ENCODE data around the gene PSTPIP2. TPM values are rescaled to one million over a fixed set of nuclear protein-coding genes. Genes with fewer than 3 reads are reported as not detected.

PSTPIP2 gene
- total and polyA plus RNA-seq, 2 experiments from 2014 or later: 11.9 to 24.5 TPM

DNA sequence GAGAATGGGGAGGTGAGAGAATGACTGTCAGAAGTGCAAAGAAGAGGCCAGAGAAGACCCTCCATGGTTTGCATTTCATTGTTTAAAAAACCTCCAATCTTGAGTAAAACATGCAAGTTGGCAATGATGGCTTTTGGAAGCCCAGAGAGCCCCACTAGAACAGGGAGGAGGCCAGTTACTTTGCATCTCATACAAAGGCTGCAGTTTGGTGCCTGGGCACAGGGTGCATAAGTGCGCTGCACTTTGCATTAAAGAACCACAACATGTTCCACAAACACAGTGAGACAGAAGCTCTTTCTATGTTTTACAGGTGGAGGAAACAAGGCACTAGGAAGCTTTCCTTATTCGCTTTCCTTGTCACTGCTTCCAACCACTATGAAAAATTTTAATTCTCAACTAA is 25.4 kb downstream of the PSTPIP2 start:
- Histone ChIP-seq H4K20me1 (ENCODE audit: insufficient read depth, poor library complexity, severe bottlenecking) (no peaks in the 10 kb centered on the region), H3K4me1 (ENCODE audit: insufficient read depth) (peaks cover 12% of the 10 kb centered on the region), H3K4me3 (no peak overlapping the region), H3K79me2 (peaks cover 27% of the 10 kb centered on the region), H3K4me2 (no peak overlapping the region), H3K27ac (no peak overlapping the region), H3K9me3 (ENCODE audit: low read depth) (no peaks in the 10 kb centered on the region), H3K36me3 (replicated peaks; ENCODE audit: insufficient read depth, low read depth) (no peaks in the 10 kb centered on the region), H3K27me3 (no peaks in the 10 kb centered on the region), H2AFZ (no peak overlapping the region), H3K9me2 (replicated peaks; ENCODE audit: insufficient read depth) (no peaks in the 10 kb centered on the region)
- DNase-seq (ENCODE audit: low spot score): no peak
- 98% methylated on average over 2 of the region's 2 CpGs for WGBS (ENCODE audit: low lambda C conversion rate, missing lambda C conversion rate)
- no peak for TF ChIP-seq EZH2 (IDR thresholded peaks at IDR 0.05; ENCODE audit: borderline replicate concordance)
- TF ChIP-seq EZH2phosphoT487 (IDR thresholded peaks at IDR 0.05; ENCODE audit: low read depth, severe bottlenecking, unreplicated experiment): no peak
- TF ChIP-seq, protein P1, sequence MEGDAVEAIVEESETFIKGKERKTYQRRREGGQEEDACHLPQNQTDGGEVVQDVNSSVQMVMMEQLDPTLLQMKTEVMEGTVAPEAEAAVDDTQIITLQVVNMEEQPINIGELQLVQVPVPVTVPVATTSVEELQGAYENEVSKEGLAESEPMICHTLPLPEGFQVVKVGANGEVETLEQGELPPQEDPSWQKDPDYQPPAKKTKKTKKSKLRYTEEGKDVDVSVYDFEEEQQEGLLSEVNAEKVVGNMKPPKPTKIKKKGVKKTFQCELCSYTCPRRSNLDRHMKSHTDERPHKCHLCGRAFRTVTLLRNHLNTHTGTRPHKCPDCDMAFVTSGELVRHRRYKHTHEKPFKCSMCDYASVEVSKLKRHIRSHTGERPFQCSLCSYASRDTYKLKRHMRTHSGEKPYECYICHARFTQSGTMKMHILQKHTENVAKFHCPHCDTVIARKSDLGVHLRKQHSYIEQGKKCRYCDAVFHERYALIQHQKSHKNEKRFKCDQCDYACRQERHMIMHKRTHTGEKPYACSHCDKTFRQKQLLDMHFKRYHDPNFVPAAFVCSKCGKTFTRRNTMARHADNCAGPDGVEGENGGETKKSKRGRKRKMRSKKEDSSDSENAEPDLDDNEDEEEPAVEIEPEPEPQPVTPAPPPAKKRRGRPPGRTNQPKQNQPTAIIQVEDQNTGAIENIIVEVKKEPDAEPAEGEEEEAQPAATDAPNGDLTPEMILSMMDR (IDR thresholded peaks at IDR 0.05; ENCODE audit: poor library complexity): no peak

DNA sequence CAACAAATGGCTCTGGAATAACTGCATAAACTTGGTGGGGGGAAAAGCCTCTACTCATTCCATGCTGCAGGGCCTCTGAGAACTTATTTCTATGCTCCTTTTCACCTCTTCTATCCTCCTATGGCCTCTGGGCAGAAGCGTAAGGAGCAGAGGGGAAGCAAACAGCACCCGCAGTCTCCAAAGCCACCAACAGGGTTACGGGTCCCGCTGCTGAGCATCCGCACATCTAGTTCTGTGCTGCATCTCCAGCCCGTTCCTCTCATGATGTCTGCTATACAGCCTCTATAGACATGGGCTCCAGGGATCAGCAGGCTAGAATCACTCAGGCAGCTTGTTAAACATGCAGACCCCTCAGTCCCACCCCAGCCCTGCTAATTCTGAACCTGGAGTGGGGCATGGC is 25.9 kb downstream of the PSTPIP2 start:
- Histone ChIP-seq H2AFZ (no peak overlapping the region), H4K20me1 (ENCODE audit: insufficient read depth, poor library complexity, severe bottlenecking) (no peaks in the 10 kb centered on the region), H3K27me3 (no peaks in the 10 kb centered on the region), H3K27ac (no peak overlapping the region), H3K36me3 (replicated peaks; ENCODE audit: insufficient read depth, low read depth) (no peaks in the 10 kb centered on the region), H3K4me1 (ENCODE audit: insufficient read depth) (peaks cover 6% of the 10 kb centered on the region), H3K9me2 (replicated peaks; ENCODE audit: insufficient read depth) (no peaks in the 10 kb centered on the region), H3K4me2 (no peak overlapping the region), H3K4me3 (no peak overlapping the region), H3K79me2 (peaks cover 30% of the 10 kb centered on the region), H3K9me3 (ENCODE audit: low read depth) (no peaks in the 10 kb centered on the region)
- no peak for TF ChIP-seq EZH2phosphoT487 (IDR thresholded peaks at IDR 0.05; ENCODE audit: low read depth, severe bottlenecking, unreplicated experiment)
- TF ChIP-seq, protein P1 (IDR thresholded peaks at IDR 0.05; ENCODE audit: poor library complexity): no peak
- WGBS (ENCODE audit: low lambda C conversion rate, missing lambda C conversion rate): 93% methylated on average over 6 of the region's 6 CpGs
- no peak for DNase-seq (ENCODE audit: low spot score)

DNA sequence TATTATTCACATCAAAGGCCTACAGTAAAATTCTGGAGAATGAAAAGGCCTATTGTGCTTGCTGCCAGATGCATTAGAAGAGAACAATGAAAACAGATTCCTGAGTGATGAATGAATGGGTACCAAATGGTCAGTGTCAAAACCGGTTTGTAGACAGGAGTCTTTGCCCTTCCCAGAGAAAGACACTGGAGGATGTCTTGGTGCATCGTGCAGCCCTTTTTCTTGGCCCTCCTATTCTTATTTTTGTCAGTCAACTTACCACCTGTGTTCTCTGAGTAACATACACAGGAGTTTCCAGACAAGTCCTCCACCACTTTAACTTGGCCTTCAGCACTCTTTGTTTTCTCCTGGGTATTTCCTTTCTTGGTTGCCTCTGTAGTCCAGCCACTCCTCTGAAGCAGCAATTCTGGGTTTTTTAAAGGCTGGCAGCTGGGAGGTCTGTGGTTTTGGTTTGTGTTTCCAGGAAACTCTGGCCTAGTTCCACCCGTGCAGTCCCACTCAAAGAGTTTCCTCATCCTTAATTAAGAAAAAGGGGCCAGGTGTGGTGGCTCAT is 29.4 kb downstream of the PSTPIP2 start:
- H2AFZ ChIP-seq: no peak overlapping the region
- no peaks in the 10 kb centered on the region for H3K27me3 ChIP-seq
- TF ChIP-seq EZH2 (IDR thresholded peaks at IDR 0.05; ENCODE audit: borderline replicate concordance) (no peak), EZH2phosphoT487 (IDR thresholded peaks at IDR 0.05; ENCODE audit: low read depth, severe bottlenecking, unreplicated experiment) (no peak)
- TF ChIP-seq, protein P1 (IDR thresholded peaks at IDR 0.05; ENCODE audit: poor library complexity): no peak
- WGBS (ENCODE audit: low lambda C conversion rate, missing lambda C conversion rate): 42% methylated on average over 3 of the region's 3 CpGs
- no peaks in the 10 kb centered on the region for H3K9me2 ChIP-seq (replicated peaks; ENCODE audit: insufficient read depth)
- H3K4me2 ChIP-seq: no peak overlapping the region
- no peaks in the 10 kb centered on the region for H3K36me3 ChIP-seq (replicated peaks; ENCODE audit: insufficient read depth, low read depth)
- DNase-seq (ENCODE audit: low spot score): no peak
- H3K79me2 ChIP-seq: peaks cover 9% of the 10 kb centered on the region
- no peaks in the 10 kb centered on the region for H3K9me3 ChIP-seq (ENCODE audit: low read depth)
- no peaks in the 10 kb centered on the region for H4K20me1 ChIP-seq (ENCODE audit: insufficient read depth, poor library complexity, severe bottlenecking)
- peaks cover 5% of the 10 kb centered on the region for H3K4me1 ChIP-seq (ENCODE audit: insufficient read depth)
- peak overlapping the region; percentile 12 for H3K27ac ChIP-seq
- no peak overlapping the region for H3K4me3 ChIP-seq

DNA sequence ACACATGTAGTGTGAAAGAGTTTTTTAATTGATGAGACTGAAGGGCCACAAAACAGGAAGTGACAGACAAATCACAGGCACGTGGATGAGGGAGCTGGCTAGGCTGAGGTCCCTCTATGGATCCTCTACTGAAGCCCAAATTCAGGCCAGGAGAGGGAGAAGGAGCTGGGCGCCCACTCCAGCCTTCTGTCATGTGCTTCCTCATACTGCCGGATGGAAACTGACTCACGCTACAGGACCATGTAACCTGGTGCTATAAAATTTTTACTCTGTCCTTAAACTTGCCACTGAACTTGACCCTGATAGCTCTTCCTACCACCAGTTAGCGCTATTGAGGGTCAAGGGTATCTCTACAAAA is 31.3 kb downstream of the PSTPIP2 start:
- DNase-seq (ENCODE audit: low spot score): no peak
- Histone ChIP-seq H3K4me1 (ENCODE audit: insufficient read depth) (peaks cover 3% of the 10 kb centered on the region), H2AFZ (no peak overlapping the region), H3K9me3 (ENCODE audit: low read depth) (no peaks in the 10 kb centered on the region), H3K79me2 (peaks cover 9% of the 10 kb centered on the region), H3K4me3 (no peak overlapping the region), H3K36me3 (replicated peaks; ENCODE audit: insufficient read depth, low read depth) (no peaks in the 10 kb centered on the region), H3K9me2 (replicated peaks; ENCODE audit: insufficient read depth) (no peaks in the 10 kb centered on the region), H4K20me1 (ENCODE audit: insufficient read depth, poor library complexity, severe bottlenecking) (no peaks in the 10 kb centered on the region), H3K27me3 (no peaks in the 10 kb centered on the region), H3K4me2 (no peak overlapping the region), H3K27ac (peak overlapping the region; percentile 72)
- TF ChIP-seq EZH2 (IDR thresholded peaks at IDR 0.05; ENCODE audit: borderline replicate concordance): no peak
- 81% methylated on average over 5 of the region's 5 CpGs for WGBS (ENCODE audit: low lambda C conversion rate, missing lambda C conversion rate)

Measured in hepatocyte (in vitro differentiated cells).